ENCODE measurements around the gene IKZF3. TPM values are rescaled to one million over a fixed set of nuclear protein-coding genes. Genes with fewer than 3 reads are reported as not detected.
A peak's percentile ranks its signal among the peaks of the same experiment; 100 is the strongest.

The IKZF3 gene
- total RNA-seq, 1 donor from 2014 or later = 220 TPM

DNA sequence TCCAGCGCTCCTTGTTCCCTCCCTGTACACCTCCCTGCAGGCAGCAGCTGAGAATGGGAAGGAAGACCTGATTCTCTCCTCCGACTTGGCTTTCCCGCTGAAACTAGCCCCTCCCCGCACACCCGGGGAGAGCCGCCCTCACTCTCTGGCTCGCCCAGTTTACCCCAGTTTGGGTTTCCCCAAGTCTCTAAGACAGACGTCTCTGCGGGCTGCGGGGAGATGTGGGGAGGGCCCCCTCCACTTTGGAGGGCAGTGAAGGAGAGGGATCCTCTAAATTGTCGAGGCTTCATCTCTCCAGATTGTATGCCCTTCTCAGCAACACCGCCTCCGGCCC, 125.6 kb downstream of the IKZF3 start:
- peaks cover 26% of the 10 kb centered on the region for H3K4me1 Mint-ChIP-seq
- TF ChIP-seq, protein P1, sequence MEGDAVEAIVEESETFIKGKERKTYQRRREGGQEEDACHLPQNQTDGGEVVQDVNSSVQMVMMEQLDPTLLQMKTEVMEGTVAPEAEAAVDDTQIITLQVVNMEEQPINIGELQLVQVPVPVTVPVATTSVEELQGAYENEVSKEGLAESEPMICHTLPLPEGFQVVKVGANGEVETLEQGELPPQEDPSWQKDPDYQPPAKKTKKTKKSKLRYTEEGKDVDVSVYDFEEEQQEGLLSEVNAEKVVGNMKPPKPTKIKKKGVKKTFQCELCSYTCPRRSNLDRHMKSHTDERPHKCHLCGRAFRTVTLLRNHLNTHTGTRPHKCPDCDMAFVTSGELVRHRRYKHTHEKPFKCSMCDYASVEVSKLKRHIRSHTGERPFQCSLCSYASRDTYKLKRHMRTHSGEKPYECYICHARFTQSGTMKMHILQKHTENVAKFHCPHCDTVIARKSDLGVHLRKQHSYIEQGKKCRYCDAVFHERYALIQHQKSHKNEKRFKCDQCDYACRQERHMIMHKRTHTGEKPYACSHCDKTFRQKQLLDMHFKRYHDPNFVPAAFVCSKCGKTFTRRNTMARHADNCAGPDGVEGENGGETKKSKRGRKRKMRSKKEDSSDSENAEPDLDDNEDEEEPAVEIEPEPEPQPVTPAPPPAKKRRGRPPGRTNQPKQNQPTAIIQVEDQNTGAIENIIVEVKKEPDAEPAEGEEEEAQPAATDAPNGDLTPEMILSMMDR (IDR thresholded peaks at IDR 0.05) = no peak
- no peak overlapping the region for H3K27ac Mint-ChIP-seq
- no peak for DNase-seq
- no peaks in the 10 kb centered on the region for H3K36me3 Mint-ChIP-seq (ENCODE audit: low read depth)
- H3K27me3 Mint-ChIP-seq = peaks cover 25% of the 10 kb centered on the region
- ChIA-PET CTCF (no interaction called here), POLR2A (interaction anchor here (0.6 kb wide), 1 partner anchor 211 kb away, joined by 4 read pairs; no protein-coding TSS in a partner anchor)
- no peaks in the 10 kb centered on the region for H3K9me3 Mint-ChIP-seq
- peak; percentile 74 for ATAC-seq (ENCODE audit: low read depth)
- intact Hi-C loops (cut with micrococcal nuclease) = loop anchor here (2.0 kb wide), 1 partner anchor 14 kb away; no protein-coding TSS in a partner anchor
- peak overlapping the region; percentile 81 for H3K4me3 Mint-ChIP-seq

DNA sequence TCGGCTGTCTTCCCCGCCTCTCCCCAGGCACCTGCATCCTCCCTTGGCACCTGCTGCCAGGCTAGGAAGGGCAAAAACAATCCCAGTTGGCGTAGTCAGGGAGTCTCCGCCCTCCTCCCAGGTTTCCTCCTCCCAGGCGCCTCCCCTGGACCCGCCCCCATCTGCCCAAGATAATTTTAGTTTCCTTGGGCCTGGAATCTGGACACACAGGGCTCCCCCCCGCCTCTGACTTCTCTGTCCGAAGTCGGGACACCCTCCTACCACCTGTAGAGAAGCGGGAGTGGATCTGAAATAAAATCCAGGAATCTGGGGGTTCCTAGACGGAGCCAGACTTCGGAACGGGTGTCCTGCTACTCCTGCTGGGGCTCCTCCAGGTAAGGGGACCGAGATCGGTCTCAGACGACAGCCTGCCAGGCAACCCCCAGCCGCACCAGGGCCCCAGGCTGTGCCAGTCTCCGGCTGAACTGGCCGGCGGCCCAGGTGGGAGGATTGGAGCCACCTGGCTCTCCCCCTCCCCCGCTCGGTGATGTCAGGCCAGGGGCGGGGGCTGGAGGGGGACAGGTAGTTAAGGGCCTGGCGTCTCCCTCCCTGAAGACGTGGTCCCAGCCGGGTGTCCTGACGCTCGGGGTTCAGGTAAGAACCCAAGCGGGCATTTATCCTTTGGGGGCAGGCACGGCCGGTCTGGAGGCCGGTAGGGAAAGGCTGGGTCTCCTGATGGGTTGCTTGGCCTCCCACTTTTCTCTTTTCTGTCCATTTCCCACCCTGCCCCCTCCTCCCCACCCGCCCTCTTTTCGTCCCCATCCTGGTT, 126.1 kb downstream of the IKZF3 start, which contains the start of gene GRB7:
Gene GRB7, plus strand, starts transcription at position 179 of the 808 bp plus-strand sequence. CDS start 4,364 bp downstream, outside the sequence.
- DNase-seq = no peak
- Mint-ChIP-seq H3K9me3 (no peaks in the 10 kb centered on the region), H3K27ac (no peak within 1 kb of the TSS), H3K4me1 (peaks cover 26% of the 10 kb centered on the region), H3K27me3 (peaks cover 25% of the 10 kb centered on the region), H3K4me3 (peak within 1 kb of the TSS; percentile 81), H3K36me3 (ENCODE audit: low read depth) (no peaks in the 10 kb centered on the region)
- TF ChIP-seq, protein P1 (IDR thresholded peaks at IDR 0.05) = no peak
- ATAC-seq (ENCODE audit: low read depth) = peak; percentile 32
- ChIA-PET POLR2A (interaction anchor here (0.6 kb wide), 1 partner anchor 212 kb away, joined by 4 read pairs; no protein-coding TSS in a partner anchor), CTCF (no interaction called here)
- intact Hi-C loops (cut with micrococcal nuclease) = loop anchor here (2.0 kb wide), 1 partner anchor 15 kb away; no protein-coding TSS in a partner anchor

DNA sequence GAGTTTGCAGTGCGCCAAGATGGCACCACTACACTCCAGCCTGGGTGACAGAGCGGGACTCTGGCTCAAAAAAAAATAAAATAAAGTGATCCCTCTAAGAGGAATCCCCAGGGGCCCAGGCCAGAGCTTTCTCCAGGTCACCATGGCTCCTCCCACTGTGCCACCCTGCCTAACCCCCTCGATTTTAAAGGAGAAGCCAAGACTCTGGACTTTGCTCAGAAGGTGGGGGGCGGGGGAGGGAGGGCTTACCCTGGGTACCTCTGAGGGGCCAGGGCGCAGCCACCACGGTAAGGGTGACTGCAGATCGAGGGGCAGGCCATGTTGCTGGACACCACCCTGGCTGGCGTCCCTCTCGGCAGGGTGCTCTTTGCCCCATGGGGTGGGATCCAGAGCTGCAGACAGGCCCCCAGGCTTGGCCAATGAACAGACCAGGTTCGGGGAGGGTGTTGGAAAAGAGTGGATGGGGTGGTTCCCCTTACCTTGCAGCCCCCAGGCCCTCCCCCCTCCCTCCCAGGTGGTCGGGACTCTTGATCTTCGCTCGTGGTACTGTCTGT, 126.8 kb downstream of the IKZF3 start:
- DNase-seq = no peak
- POLR2A ChIA-PET = interaction anchor here (0.6 to 0.7 kb wide), 2 partner anchors 11 to 55 kb away, joined by 4 to 6 read pairs; no protein-coding TSS in a partner anchor
- ATAC-seq (ENCODE audit: low read depth) = no peak
- Mint-ChIP-seq H3K27ac (no peak overlapping the region), H3K4me3 (peak overlapping the region; percentile 55), H3K9me3 (no peaks in the 10 kb centered on the region), H3K36me3 (ENCODE audit: low read depth) (no peaks in the 10 kb centered on the region), H3K27me3 (peaks cover 23% of the 10 kb centered on the region), H3K4me1 (peaks cover 26% of the 10 kb centered on the region)
- CTCF ChIA-PET = interaction anchor here (0.7 kb wide), 1 partner anchor 66 kb away, joined by 3 read pairs; no protein-coding TSS in a partner anchor
- TF ChIP-seq, protein P1 (IDR thresholded peaks at IDR 0.05) = no peak
- intact Hi-C loops (cut with micrococcal nuclease) = no loop called here

DNA sequence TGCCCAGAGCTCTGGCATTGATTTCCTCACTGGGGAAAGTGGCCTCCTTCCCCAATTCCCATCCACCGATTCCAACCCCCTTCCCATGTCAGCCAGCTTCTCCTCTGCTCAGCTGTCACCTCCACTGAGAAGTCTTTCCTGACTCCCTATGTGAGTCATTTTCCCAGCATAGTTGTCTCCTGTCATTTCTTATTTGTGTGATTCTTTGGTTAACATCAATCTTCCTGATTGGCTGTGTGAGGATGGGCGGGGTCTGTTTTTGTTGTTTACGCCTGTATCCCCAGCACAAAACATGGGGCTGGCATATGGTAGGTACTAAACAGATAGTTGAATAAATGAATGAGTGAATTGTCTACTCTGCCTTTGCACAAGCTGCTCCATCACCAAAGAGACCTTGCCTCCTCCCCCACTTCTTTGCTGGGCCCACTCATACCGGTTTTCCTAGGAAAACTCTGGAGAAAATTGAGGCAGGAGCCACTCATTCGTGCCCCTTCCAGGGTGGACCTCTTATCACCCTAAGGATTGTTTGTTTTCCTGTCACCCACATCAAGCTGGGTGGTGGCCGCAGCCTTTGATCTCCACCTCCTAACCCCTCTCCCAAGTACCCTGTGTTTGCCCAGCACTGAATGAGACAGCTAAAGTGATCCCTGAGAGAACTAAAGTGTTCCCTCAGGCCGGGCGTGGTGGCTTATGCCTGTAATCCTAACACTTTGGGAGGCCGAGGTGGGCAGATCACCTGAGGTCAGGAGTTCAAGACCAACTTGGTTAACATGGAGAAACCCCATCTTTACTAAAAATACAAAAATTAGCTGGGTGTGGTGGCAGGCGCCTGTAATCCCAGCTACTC, 127.6 kb downstream of the IKZF3 start:
- no peak overlapping the region for H3K27ac Mint-ChIP-seq
- peaks cover 26% of the 10 kb centered on the region for H3K4me1 Mint-ChIP-seq
- ChIA-PET CTCF (interaction anchor here (0.7 kb wide), 1 partner anchor 66 kb away, joined by 3 read pairs; no protein-coding TSS in a partner anchor), POLR2A (interaction anchor here (0.6 to 0.7 kb wide), 2 partner anchors 10 to 55 kb away, joined by 4 to 6 read pairs; no protein-coding TSS in a partner anchor)
- no peak overlapping the region for H3K4me3 Mint-ChIP-seq
- DNase-seq (no peak), ATAC-seq (ENCODE audit: low read depth) (no peak)
- TF ChIP-seq, protein P1 (IDR thresholded peaks at IDR 0.05) = no peak
- no peaks in the 10 kb centered on the region for H3K36me3 Mint-ChIP-seq (ENCODE audit: low read depth)
- H3K27me3 Mint-ChIP-seq = peaks cover 23% of the 10 kb centered on the region
- H3K9me3 Mint-ChIP-seq = no peaks in the 10 kb centered on the region
- intact Hi-C loops (cut with micrococcal nuclease) = no loop called here

All from activated B cell treated with CpG ODN at 0.5 μM for 24 hours (primary cell).